Measurements from ENCODE around the gene USE1. TPM values are rescaled to one million over a fixed set of nuclear protein-coding genes. Genes with fewer than 3 reads are reported as not detected.

The USE1 gene
- total RNA-seq, 1 donor from 2014 or later, result 19.8 TPM

DNA sequence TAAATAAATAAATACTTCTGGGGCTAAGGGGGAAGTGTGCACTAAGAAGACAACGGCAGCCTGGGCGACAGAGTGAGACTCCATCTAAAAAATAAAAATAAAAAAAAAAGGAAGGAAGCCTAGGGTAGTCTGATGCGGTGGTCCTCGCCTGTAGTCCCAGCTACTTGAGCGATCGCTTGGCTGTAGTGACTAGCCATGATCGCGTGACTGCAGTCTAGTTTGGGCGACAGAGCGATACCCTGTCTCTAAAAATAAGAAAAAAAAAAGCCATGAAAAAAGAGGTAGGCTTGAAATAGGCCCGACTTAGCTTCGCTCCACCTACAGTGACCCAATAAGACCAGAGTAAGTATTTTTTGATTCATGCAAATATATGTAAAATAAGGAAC is 51.4 kb downstream of the USE1 start:
- Histone ChIP-seq H3K4me3 (ENCODE audit: insufficient read depth, low read depth, low read length) (no peak overlapping the region), H3K9me3 (ENCODE audit: insufficient read depth, low read depth, low read length) (no peaks in the 10 kb centered on the region), H3K27ac (ENCODE audit: low read depth, low read length) (no peak overlapping the region), H3K4me2 (ENCODE audit: low read length) (no peak overlapping the region), H3K36me3 (ENCODE audit: insufficient read depth, low read length) (peaks cover 5% of the 10 kb centered on the region), H3K9ac (ENCODE audit: low read length) (no peak overlapping the region), H3K27me3 (ENCODE audit: insufficient read depth, low read length) (no peaks in the 10 kb centered on the region), H4K20me1 (ENCODE audit: insufficient read depth, low read length) (no peaks in the 10 kb centered on the region), H3K79me2 (ENCODE audit: insufficient read depth, low read length) (peaks cover 16% of the 10 kb centered on the region), H2AFZ (ENCODE audit: low read depth, low read length) (peak overlapping the region; percentile 30), H3K4me1 (ENCODE audit: insufficient read depth, low read length) (no peaks in the 10 kb centered on the region)
- TF ChIP-seq EZH2 (IDR thresholded peaks at IDR 0.05; ENCODE audit: insufficient read depth, low read length) (no peak), CTCF (IDR thresholded peaks at IDR 0.05; ENCODE audit: insufficient read depth, low read depth, low read length) (no peak)
- no peak for FAIRE-seq
- H3K4me1 Mint-ChIP-seq (ENCODE audit: low read depth, unreplicated experiment), result peaks cover 2% of the 10 kb centered on the region
- H3K36me3 Mint-ChIP-seq (ENCODE audit: low read depth, unreplicated experiment), result peaks cover 3% of the 10 kb centered on the region
- no peak for DNase-seq (ENCODE audit: low read depth)
- no peak overlapping the region for H3K27ac Mint-ChIP-seq (ENCODE audit: unreplicated experiment)
- H3K9me3 Mint-ChIP-seq (ENCODE audit: unreplicated experiment), result no peaks in the 10 kb centered on the region
- no peaks in the 10 kb centered on the region for H3K27me3 Mint-ChIP-seq (ENCODE audit: low read depth, unreplicated experiment)
- peak overlapping the region; percentile 96 for H3K4me3 Mint-ChIP-seq (ENCODE audit: unreplicated experiment)

DNA sequence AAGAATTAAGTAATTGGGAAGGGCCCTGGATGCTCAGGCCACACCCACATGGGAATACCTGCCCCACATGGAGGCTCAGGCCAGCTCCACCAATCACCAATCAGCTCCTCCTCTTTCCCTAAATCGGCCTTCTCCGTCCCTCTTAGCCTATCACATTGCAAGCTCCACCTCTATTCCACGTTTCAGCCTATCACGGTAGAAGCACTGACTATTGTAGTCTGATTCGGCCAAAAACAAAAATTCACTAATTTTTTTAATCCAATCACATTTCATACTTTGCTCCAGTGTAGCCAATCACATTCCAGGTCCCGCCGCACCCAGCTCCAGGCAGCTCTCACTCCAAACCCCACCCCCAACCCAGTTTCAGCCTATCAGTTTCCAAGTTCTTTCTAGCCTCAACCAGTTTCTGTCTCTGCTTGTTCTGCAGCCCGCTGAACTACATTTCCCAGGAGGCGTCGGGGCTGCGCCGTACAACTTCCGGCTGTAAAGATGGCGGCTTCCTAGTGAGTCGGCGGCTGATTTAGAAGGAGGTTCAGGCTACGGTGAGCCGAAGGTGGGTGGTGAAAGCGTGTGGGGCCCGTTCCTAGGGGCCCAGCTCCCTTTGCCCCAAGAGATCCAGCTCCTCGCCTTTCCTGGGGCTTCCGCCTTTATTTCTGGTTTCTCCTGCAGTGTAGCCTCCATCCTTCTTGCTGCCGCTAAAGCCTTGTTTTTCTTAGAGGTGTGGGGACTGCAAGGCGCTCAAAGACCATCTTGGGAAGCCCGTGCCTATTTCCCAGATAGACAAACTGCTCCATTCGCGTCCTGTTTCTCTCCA is 52.0 kb downstream of the USE1 start, which contains the start of gene BABAM1:
Gene BABAM1 (plus strand): TSS at position 469 of the 814 bp plus-strand sequence. CDS start 1,364 bp downstream, outside the sequence.
- Mint-ChIP-seq H3K27me3 (ENCODE audit: low read depth, unreplicated experiment) (no peaks in the 10 kb centered on the region), H3K36me3 (ENCODE audit: low read depth, unreplicated experiment) (peaks cover 3% of the 10 kb centered on the region), H3K4me3 (ENCODE audit: unreplicated experiment) (peak within 1 kb of the TSS; percentile 96), H3K27ac (ENCODE audit: unreplicated experiment) (peak within 1 kb of the TSS; percentile 94), H3K9me3 (ENCODE audit: unreplicated experiment) (no peaks in the 10 kb centered on the region), H3K4me1 (ENCODE audit: low read depth, unreplicated experiment) (peaks cover 2% of the 10 kb centered on the region)
- H2AFZ ChIP-seq (ENCODE audit: low read depth, low read length), result peak within 1 kb of the TSS; percentile 85
- no peaks in the 10 kb centered on the region for H3K9me3 ChIP-seq (ENCODE audit: insufficient read depth, low read depth, low read length)
- no peaks in the 10 kb centered on the region for H4K20me1 ChIP-seq (ENCODE audit: insufficient read depth, low read length)
- no peaks in the 10 kb centered on the region for H3K4me1 ChIP-seq (ENCODE audit: insufficient read depth, low read length)
- peak within 1 kb of the TSS; percentile 72 for H3K27ac ChIP-seq (ENCODE audit: low read depth, low read length)
- peak within 1 kb of the TSS; percentile 92 for H3K4me2 ChIP-seq (ENCODE audit: low read length)
- H3K79me2 ChIP-seq (ENCODE audit: insufficient read depth, low read length), result peaks cover 16% of the 10 kb centered on the region
- FAIRE-seq, result peak; percentile 82
- TF ChIP-seq EZH2 (IDR thresholded peaks at IDR 0.05; ENCODE audit: insufficient read depth, low read length) (peak; percentile 95), CTCF (IDR thresholded peaks at IDR 0.05; ENCODE audit: insufficient read depth, low read depth, low read length) (no peak)
- H3K27me3 ChIP-seq (ENCODE audit: insufficient read depth, low read length), result no peaks in the 10 kb centered on the region
- peak; percentile 100 for DNase-seq (ENCODE audit: low read depth)
- peak within 1 kb of the TSS; percentile 89 for H3K9ac ChIP-seq (ENCODE audit: low read length)
- peak within 1 kb of the TSS; percentile 95 for H3K4me3 ChIP-seq (ENCODE audit: insufficient read depth, low read depth, low read length)
- H3K36me3 ChIP-seq (ENCODE audit: insufficient read depth, low read length), result peaks cover 5% of the 10 kb centered on the region

DNA sequence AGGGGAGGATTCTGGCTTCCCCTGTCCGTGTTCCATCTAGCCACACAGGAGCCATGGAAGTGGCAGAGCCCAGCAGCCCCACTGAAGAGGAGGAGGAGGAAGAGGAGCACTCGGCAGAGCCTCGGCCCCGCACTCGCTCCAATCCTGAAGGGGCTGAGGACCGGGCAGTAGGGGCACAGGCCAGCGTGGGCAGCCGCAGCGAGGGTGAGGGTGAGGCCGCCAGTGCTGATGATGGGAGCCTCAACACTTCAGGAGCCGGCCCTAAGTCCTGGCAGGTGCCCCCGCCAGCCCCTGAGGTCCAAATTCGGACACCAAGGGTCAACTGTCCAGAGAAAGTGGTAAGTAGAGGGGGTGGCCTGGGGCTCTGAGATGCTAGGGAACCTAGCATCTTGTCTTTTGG is 53.6 kb downstream of the USE1 start:
- Histone ChIP-seq H3K79me2 (ENCODE audit: insufficient read depth, low read length) (peaks cover 16% of the 10 kb centered on the region), H3K9ac (ENCODE audit: low read length) (no peak overlapping the region), H3K9me3 (ENCODE audit: insufficient read depth, low read depth, low read length) (no peaks in the 10 kb centered on the region), H2AFZ (ENCODE audit: low read depth, low read length) (no peak overlapping the region), H3K27me3 (ENCODE audit: insufficient read depth, low read length) (no peaks in the 10 kb centered on the region), H4K20me1 (ENCODE audit: insufficient read depth, low read length) (no peaks in the 10 kb centered on the region), H3K36me3 (ENCODE audit: insufficient read depth, low read length) (peaks cover 5% of the 10 kb centered on the region), H3K4me1 (ENCODE audit: insufficient read depth, low read length) (no peaks in the 10 kb centered on the region), H3K4me2 (ENCODE audit: low read length) (peak overlapping the region; percentile 92), H3K4me3 (ENCODE audit: insufficient read depth, low read depth, low read length) (no peak overlapping the region), H3K27ac (ENCODE audit: low read depth, low read length) (no peak overlapping the region)
- Mint-ChIP-seq H3K36me3 (ENCODE audit: low read depth, unreplicated experiment) (peaks cover 3% of the 10 kb centered on the region), H3K4me1 (ENCODE audit: low read depth, unreplicated experiment) (peaks cover 2% of the 10 kb centered on the region), H3K27ac (ENCODE audit: unreplicated experiment) (peak overlapping the region; percentile 94), H3K27me3 (ENCODE audit: low read depth, unreplicated experiment) (no peaks in the 10 kb centered on the region), H3K4me3 (ENCODE audit: unreplicated experiment) (peak overlapping the region; percentile 62), H3K9me3 (ENCODE audit: unreplicated experiment) (no peaks in the 10 kb centered on the region)
- TF ChIP-seq CTCF (IDR thresholded peaks at IDR 0.05; ENCODE audit: insufficient read depth, low read depth, low read length) (no peak), EZH2 (IDR thresholded peaks at IDR 0.05; ENCODE audit: insufficient read depth, low read length) (no peak)
- FAIRE-seq, result no peak
- DNase-seq (ENCODE audit: low read depth), result no peak
